H1 (cell line): Measurements from ENCODE around the gene SLC1A2. TPM values are rescaled to one million over a fixed set of nuclear protein-coding genes. Genes with fewer than 3 reads are reported as not detected.

Experiments
- BCL11A ChIP-seq, 2 experiments: IDR thresholded peaks; one replicate each; pipeline ENCODE4 v1.6.1; 2011; ENCODE audit warnings: low read depth in 2 of 2, low read length in 2 of 2, mild to moderate bottlenecking in 2 of 2
- CBX5 ChIP-seq: fragments of 300-800, 300-1000 bp; sonication (generic); IDR thresholded peaks from 2 replicates; pipeline ENCODE4 v1.7.1; 2016; ENCODE audit warnings: antibody characterized with exemption, low read length, low read depth
- CHD7 ChIP-seq: fragments of 300-600 bp; sonication (generic); IDR thresholded peaks from 2 replicates; pipeline ENCODE4 v1.7.1; 2012; ENCODE audit warnings: low read length, moderate library complexity, mild to moderate bottlenecking, inconsistent platforms; ENCODE audit not compliant: insufficient replicate concordance
- NRF1 ChIP-seq: IDR thresholded peaks from 2 replicates; pipeline ENCODE4 v1.6.1; 2011; ENCODE audit warnings: mild to moderate bottlenecking, low read depth, low read length, improper control_type of control experiment
- SRF ChIP-seq: IDR thresholded peaks from 2 replicates; pipeline ENCODE4 v1.6.1; 2011; ENCODE audit warnings: mild to moderate bottlenecking, low read depth, low read length, moderate library complexity
- SUZ12 ChIP-seq: fragments of 200-600 bp; sonication (generic); IDR thresholded peaks from 2 replicates; pipeline ENCODE4 v1.6.1; 2012; ENCODE audit warnings: mild to moderate bottlenecking, inconsistent platforms, low read length, moderate library complexity, mixed read lengths
- TEAD4 ChIP-seq: IDR thresholded peaks from 2 replicates; pipeline ENCODE4 v1.6.1; 2012; ENCODE audit warnings: low read depth, low read length, inconsistent platforms, mixed read lengths
- polyA plus RNA-seq, 7 experiments: library from polyadenylated mRNA; depleted of rRNA in 3 of 7; stranded (reverse) in 5 of 7; unstranded in 2 of 7; fragments of >200 nt in 5 of 7; fragments of 200-250 nt in 2 of 7; gene quantifications; 1 replicate in 5 of 7; 2 replicates in 1 of 7; 4 replicates in 1 of 7; pipeline versions ENCODE4 v1.2.1 to v1.2.3, GENCODE V29; 2011 to 2013; ENCODE audit warnings: missing spikeins in 2 of 7, mixed read lengths in 2 of 7
- total RNA-seq: library from RNA; stranded (reverse); fragmentation: NEBNext Ultra II Directional; extraction: Animal tissue kit (Norgen Biotek cat#: 25700); gene quantifications from 2 replicates; pipeline ENCODE4 v1.2.1, GENCODE V29; 2021

SLC1A2 gene
- total and polyA plus RNA-seq, 2 of the 8 experiments (the other 6 are each of a cell fraction or from before 2014, with no cell fraction given) = 0.57 to 1.2 TPM

- no peak for TF ChIP-seq CHD7
- TF ChIP-seq SRF = no peak
- no peak for TF ChIP-seq BCL11A (IDR thresholded peaks at IDR 0.05; ENCODE audit: low read depth in 2 of 2, low read length in 2 of 2)
- TF ChIP-seq CBX5 = no peak
- TF ChIP-seq TEAD4 = no peak
- TF ChIP-seq NRF1 = no peak
- no peak for TF ChIP-seq SUZ12
- TF ChIP-seq, all 59 proteins: peak for 0
Measured at GRCh38 chr11:35322318-35322979, 96.9 kb downstream of the SLC1A2 start (continued).
